Inferior parietal cortex (tissue), 1 donor: ENCODE measurements around the gene ANKRD33B.
"Not testable (repeated sequence)": the region's sequence is repeated elsewhere in the genome, so short reads cannot be mapped to it uniquely, and the experiment has no call there.

Experiments used
- DNase-seq: peaks from one replicate; pipeline ENCODE4 v3.0.0-alpha.2; 2016; ENCODE audit errors: extremely low spot score

The ANKRD33B gene

GRCh38 chr5:10593531-10594181 is 29.8 kb downstream of the ANKRD33B start:
- DNase-seq, result no peak

DNA sequence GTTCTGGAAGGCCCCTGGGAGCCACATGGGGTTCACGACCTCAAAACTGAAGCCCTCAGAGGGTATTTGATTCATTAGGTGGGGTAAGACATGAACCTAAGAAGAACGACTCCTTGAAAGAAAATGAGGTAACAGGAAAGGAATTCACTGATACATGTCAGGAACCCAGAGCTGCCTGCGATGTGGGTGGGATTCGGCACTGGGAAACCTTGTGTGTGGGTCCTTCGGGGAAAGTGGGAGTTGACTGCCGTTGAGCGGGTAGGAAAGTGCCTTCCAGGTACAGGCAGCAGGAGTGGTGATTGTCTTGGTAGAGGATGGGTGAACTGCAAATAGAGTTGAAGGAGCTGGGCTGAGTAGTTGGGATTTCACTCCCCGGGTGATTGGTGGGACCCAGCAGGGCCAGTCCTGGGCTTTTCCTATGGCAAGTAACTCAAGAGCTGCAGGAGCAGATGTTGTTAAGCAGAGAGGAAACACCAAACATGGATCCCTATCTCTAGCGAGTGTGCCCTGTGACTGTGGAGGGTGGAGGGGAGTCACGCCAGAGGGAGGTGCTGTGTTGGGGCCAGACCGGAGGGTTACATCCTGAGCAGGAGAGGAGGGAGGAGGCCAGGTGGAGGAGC is 30.8 kb downstream of the ANKRD33B start:
- no peak for DNase-seq

- no peak for DNase-seq
Measured at GRCh38 chr5:10595293-10595671, 31.4 kb downstream of the ANKRD33B start.

DNA sequence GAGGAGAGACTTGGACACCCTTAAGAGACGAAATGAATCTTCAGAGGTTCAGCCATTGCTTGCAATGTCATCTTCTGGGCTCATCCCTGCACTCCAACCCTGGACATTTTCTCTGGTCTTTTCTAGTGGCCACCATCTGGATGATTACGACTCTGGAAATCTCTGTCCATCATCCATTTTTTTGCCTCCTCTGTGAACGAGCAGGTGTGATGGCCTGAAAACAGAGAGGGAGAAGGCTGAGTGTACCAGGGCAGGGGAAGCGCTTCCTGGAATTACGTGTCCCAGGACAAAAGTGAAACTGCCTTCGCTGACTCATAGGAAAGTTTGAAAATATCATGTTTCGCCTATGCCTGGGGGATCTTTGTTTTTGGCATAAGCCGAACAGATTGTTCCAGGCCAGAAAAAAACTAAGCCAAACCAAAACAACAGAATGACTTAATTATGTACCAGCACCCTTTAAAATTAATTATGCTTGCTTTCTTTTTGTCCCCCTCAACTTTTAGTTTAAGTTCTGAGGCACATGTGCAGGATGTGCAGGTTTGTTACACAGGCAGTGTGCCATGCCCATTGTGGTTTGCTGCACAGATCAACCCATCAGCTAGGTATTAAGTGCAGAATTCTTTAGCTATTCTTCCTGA is 31.9 kb downstream of the ANKRD33B start:
- no peak for DNase-seq

GRCh38 chr5:10596310-10596703 is 32.4 kb downstream of the ANKRD33B start:
- DNase-seq, result no peak

- no peak for DNase-seq
Measured at GRCh38 chr5:10596886-10597451, 33.1 kb downstream of the ANKRD33B start.

- DNase-seq, result no peak
Measured at GRCh38 chr5:10599113-10599512, 35.2 kb downstream of the ANKRD33B start.

GRCh38 chr5:10599862-10600284 is 36.0 kb downstream of the ANKRD33B start:
- DNase-seq, result no peak

GRCh38 chr5:10600626-10601245 is 36.9 kb downstream of the ANKRD33B start:
- peak; percentile 42 for DNase-seq

GRCh38 chr5:10601246-10602030 is 37.6 kb downstream of the ANKRD33B start:
- peak; percentile 87 for DNase-seq

- DNase-seq, result peak; percentile 70
Measured at GRCh38 chr5:10602031-10602806, 38.3 kb downstream of the ANKRD33B start.

- no peak for DNase-seq
Measured at GRCh38 chr5:10604975-10605374, 41.1 kb downstream of the ANKRD33B start.

DNA sequence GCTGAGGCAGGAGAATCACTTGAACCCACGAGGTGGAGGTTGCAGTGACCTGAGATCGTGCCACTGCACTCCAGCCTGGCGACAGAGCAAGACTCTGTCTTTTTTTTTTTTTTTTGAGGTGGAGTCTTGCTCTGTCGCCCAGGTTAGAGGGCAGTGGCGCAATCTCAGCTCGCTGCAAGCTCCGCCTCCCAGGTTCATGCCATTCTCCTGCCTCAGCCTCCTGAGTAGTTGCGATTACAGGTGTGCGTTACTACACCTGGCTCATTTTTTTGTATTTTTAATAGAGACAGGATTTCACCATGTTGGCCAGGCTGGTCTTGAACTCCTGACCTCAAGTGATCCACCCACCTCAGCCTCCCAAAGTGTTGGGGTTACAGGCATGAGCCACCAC is 42.8 kb downstream of the ANKRD33B start:
- not testable (repeated sequence) for DNase-seq

- no peak for DNase-seq
Measured at GRCh38 chr5:10607023-10607665, 43.3 kb downstream of the ANKRD33B start.

- no peak for DNase-seq
Measured at GRCh38 chr5:10607666-10608073, 43.8 kb downstream of the ANKRD33B start.

GRCh38 chr5:10608081-10608480 is 44.2 kb downstream of the ANKRD33B start:
- DNase-seq, result not testable (repeated sequence)

DNA sequence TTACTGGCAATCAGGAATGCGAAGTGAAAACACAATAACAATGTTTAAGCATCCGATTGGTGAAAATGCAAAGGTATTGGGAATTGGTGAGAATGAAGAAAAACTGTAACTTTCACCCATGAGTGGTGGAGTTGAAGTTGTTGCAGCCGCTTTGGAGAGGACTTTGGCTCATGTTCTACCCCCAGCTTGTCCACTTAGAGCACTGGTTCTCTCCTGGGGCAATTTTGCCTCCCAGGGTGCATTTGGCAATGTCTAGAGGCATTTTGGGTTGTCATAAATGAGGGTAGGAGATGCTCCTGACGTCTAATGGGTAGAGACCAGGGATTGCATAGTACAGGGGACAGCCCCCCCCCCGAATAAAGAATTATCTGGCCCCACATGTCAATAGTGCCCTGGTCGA is 46.2 kb downstream of the ANKRD33B start:
- no peak for DNase-seq

DNA sequence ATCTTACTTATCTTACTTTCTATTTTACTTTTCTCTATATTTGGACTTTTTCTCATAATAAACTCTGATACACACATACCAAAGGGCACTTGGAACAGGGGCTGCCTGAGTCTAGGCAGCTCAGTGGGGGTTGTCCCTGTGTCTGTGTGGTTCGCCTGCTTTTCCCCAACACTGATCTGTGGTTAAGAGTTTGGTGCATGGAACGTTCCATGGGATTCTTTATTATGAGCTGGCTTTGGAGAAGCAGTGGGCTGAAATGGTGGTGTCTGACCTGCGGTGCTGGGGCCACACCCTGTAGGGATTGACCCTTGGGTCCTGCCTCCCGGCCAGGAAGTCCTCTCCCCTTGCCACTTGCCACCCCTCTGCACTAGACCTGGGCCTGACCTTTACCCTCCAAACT is 47.4 kb downstream of the ANKRD33B start:
- no peak for DNase-seq

- DNase-seq, result no peak
Measured at GRCh38 chr5:10612251-10612650, 48.4 kb downstream of the ANKRD33B start.

DNA sequence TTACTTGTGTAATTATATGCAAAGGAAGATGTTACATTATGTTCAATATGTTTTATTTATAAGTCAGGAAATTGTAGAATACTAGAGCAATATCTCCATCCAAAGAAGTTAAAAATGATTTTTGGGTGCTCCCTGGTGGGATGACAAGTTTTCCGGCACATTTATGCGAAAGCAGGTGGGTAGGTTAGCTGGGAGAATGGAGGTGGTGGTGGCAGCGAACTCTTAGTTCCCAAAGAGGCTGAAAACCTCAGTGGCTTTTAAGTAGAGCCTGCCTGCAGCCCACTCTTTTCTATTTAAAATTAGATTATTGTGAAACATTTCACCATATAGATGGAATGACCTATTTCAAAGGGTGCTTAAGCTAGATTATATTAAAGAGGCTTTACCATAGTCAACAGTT is 51.8 kb downstream of the ANKRD33B start:
- no peak for DNase-seq
